Keratinocyte (primary cell): ENCODE measurements around the gene STK24.

Experiments
- EZH2 ChIP-seq: IDR thresholded peaks from one replicate; pipeline ENCODE4 v1.6.1; 2012; ENCODE audit warnings: inconsistent platforms, mild to moderate bottlenecking, low read length, moderate library complexity
- TF ChIP-seq, protein P1 (sequence below), 3 experiments: IDR thresholded peaks in 1 of 3; conservative IDR thresholded peaks in 1 of 3; optimal IDR thresholded peaks in 1 of 3; 2 replicates in 2 of 3; 3 replicates in 1 of 3; pipeline versions ENCODE3 to v1.5.1; 2011; ENCODE audit warnings: low read length in 3 of 3, mild to moderate bottlenecking in 3 of 3, moderate library complexity in 2 of 3, control low read depth in 1 of 3, inconsistent platforms in 1 of 3; ENCODE audit not compliant: insufficient read depth in 2 of 3; ENCODE audit errors: extremely low read depth in 1 of 3

GRCh38 chr13:98528663-98529064 lies 48.2 kb downstream of the STK24 start:
- TF ChIP-seq, protein P1, sequence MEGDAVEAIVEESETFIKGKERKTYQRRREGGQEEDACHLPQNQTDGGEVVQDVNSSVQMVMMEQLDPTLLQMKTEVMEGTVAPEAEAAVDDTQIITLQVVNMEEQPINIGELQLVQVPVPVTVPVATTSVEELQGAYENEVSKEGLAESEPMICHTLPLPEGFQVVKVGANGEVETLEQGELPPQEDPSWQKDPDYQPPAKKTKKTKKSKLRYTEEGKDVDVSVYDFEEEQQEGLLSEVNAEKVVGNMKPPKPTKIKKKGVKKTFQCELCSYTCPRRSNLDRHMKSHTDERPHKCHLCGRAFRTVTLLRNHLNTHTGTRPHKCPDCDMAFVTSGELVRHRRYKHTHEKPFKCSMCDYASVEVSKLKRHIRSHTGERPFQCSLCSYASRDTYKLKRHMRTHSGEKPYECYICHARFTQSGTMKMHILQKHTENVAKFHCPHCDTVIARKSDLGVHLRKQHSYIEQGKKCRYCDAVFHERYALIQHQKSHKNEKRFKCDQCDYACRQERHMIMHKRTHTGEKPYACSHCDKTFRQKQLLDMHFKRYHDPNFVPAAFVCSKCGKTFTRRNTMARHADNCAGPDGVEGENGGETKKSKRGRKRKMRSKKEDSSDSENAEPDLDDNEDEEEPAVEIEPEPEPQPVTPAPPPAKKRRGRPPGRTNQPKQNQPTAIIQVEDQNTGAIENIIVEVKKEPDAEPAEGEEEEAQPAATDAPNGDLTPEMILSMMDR (optimal IDR thresholded peaks at IDR 0.05 in 1 of 3, IDR thresholded peaks at IDR 0.05 in 1 of 3, conservative IDR thresholded peaks at IDR 0.05 in 1 of 3; ENCODE audit: extremely low read depth in 1 of 3, insufficient read depth in 2 of 3, low read length in 3 of 3): no peak
- TF ChIP-seq EZH2: no peak
